Peyer's patch (tissue), 4 donors: Measurements from ENCODE around the gene DAPK1.

Experiments used
- CTCF ChIP-seq, 6 experiments: fragments of 450-650 bp in 4 of 6; fragments of 200-600 bp in 2 of 6; sonication (generic) in 1 of 6; IDR thresholded peaks; one replicate each; pipeline ENCODE4 v1.5.1; 2017 to 2019; ENCODE audit warnings: antibody characterized with exemption in 6 of 6, mild to moderate bottlenecking in 3 of 6, moderate library complexity in 1 of 6
- POLR2A ChIP-seq, 2 donors: fragments of 450-650 bp; IDR thresholded peaks; one replicate each; pipeline ENCODE4 v1.5.1; 2017; ENCODE audit warnings: antibody characterized with exemption in 2 of 2, mild to moderate bottlenecking in 2 of 2, moderate library complexity in 2 of 2

- TF ChIP-seq CTCF (IDR thresholded peaks at IDR 0.05) (no peak), POLR2A (IDR thresholded peaks at IDR 0.05) (no peak)
Observed at GRCh38 chr9:87673446-87674120, 175.9 kb downstream of the DAPK1 start.
